Endothelial cell of umbilical vein (primary cell): ENCODE measurements around the gene PTOV1.

ENCODE experiments used
- CTCF ChIP-seq, 2 donors: IDR thresholded peaks; 1 replicate in 1 of 2; 2 replicates in 1 of 2; pipeline ENCODE4 v1.5.1; 2011; ENCODE audit warnings: low read length in 2 of 2, mild to moderate bottlenecking in 2 of 2, moderate library complexity in 2 of 2, control low read depth in 1 of 2, inconsistent platforms in 1 of 2, low read depth in 1 of 2; ENCODE audit not compliant: insufficient read depth in 1 of 2; ENCODE audit errors: extremely low read depth in 1 of 2
- EZH2 ChIP-seq: IDR thresholded peaks from 2 replicates; pipeline ENCODE4 v1.6.1; 2012; ENCODE audit warnings: borderline replicate concordance, low read depth, mild to moderate bottlenecking, moderate library complexity, low read length, inconsistent platforms; ENCODE audit not compliant: severe bottlenecking
- MAX ChIP-seq: IDR thresholded peaks from 2 replicates; pipeline ENCODE4 v1.6.1; 2011; ENCODE audit not compliant: insufficient read depth, insufficient read length
- POLR2A ChIP-seq: IDR thresholded peaks from 2 replicates; pipeline ENCODE4 v1.6.1; 2012; ENCODE audit warnings: low read depth, mild to moderate bottlenecking, control low read depth, low read length

- TF ChIP-seq EZH2 = no peak
- TF ChIP-seq CTCF (IDR thresholded peaks at IDR 0.05; ENCODE audit: extremely low read depth in 1 of 2, insufficient read depth in 1 of 2, low read depth in 1 of 2, low read length in 2 of 2) = no peak
- no peak for TF ChIP-seq POLR2A
- no peak for TF ChIP-seq MAX
Observed at GRCh38 chr19:49846408-49846807, 4.6 kb upstream of the PTOV1 start.
